ENCODE data around the gene ANGPTL1. TPM values are rescaled to one million over a fixed set of nuclear protein-coding genes. Genes with fewer than 3 reads are reported as not detected.

Gene ANGPTL1, protein sequence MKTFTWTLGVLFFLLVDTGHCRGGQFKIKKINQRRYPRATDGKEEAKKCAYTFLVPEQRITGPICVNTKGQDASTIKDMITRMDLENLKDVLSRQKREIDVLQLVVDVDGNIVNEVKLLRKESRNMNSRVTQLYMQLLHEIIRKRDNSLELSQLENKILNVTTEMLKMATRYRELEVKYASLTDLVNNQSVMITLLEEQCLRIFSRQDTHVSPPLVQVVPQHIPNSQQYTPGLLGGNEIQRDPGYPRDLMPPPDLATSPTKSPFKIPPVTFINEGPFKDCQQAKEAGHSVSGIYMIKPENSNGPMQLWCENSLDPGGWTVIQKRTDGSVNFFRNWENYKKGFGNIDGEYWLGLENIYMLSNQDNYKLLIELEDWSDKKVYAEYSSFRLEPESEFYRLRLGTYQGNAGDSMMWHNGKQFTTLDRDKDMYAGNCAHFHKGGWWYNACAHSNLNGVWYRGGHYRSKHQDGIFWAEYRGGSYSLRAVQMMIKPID
- total RNA-seq (100 to 1,000 TPM in 1 of 9 donors, 10 to 100 TPM in 8; 15.1 to 106 (median 68.5) TPM), polyA plus RNA-seq (10 to 100 TPM in 2 of 3 donors, 1 to 10 TPM in 1; 8.3 to 81.1 (median 21.4) TPM)
- long read RNA-seq, donor 1, partial matches to known transcripts, result 0 of 2 reads
- long read RNA-seq, donor 1, other reads (novel, unspliced or antisense), result 0 of 2 reads
- long read RNA-seq, donor 2, partial matches to known transcripts, result 0 of 1 reads
- long read RNA-seq, donor 2, other reads (novel, unspliced or antisense), result 0 of 1 reads
- long read RNA-seq, donor 3, partial matches to known transcripts, result 0 of 4 reads
- long read RNA-seq, donor 3, other reads (novel, unspliced or antisense), result 0 of 4 reads
- long read RNA-seq, donor 4, transcript ANGPTL1-201 (6 exons, 3,348 nt), result major isoform, 8 of 35 reads
- long read RNA-seq, donor 4, partial matches to known transcripts, result 19 of 35 reads
- long read RNA-seq, donor 4, other reads (novel, unspliced or antisense), result 3 of 35 reads
- long read RNA-seq, donor 5, transcript ANGPTL1-201 (6 exons, 3,348 nt), result major isoform, 16 of 59 reads
- long read RNA-seq, donor 5, transcript ANGPTL1-202 (5 exons, 2,289 nt), result minor isoform, 6 of 59 reads
- long read RNA-seq, donor 5, partial matches to known transcripts, result 32 of 59 reads
- long read RNA-seq, donor 5, other reads (novel, unspliced or antisense), result 3 of 59 reads
- long read RNA-seq, donor 6, transcript ANGPTL1-202 (5 exons, 2,289 nt), result major isoform, 6 of 34 reads
- long read RNA-seq, donor 6, partial matches to known transcripts, result 20 of 34 reads
- long read RNA-seq, donor 6, other reads (novel, unspliced or antisense), result 3 of 34 reads
- long read RNA-seq, donor 7, result 0 reads
- long read RNA-seq, donor 8, partial matches to known transcripts, result 0 of 2 reads
- long read RNA-seq, donor 8, other reads (novel, unspliced or antisense), result 0 of 2 reads
- long read RNA-seq, donor 9, partial matches to known transcripts, result 0 of 4 reads
- long read RNA-seq, donor 9, other reads (novel, unspliced or antisense), result 0 of 4 reads
- long read RNA-seq, donor 10, result 0 reads

- TF ChIP-seq, protein P1, sequence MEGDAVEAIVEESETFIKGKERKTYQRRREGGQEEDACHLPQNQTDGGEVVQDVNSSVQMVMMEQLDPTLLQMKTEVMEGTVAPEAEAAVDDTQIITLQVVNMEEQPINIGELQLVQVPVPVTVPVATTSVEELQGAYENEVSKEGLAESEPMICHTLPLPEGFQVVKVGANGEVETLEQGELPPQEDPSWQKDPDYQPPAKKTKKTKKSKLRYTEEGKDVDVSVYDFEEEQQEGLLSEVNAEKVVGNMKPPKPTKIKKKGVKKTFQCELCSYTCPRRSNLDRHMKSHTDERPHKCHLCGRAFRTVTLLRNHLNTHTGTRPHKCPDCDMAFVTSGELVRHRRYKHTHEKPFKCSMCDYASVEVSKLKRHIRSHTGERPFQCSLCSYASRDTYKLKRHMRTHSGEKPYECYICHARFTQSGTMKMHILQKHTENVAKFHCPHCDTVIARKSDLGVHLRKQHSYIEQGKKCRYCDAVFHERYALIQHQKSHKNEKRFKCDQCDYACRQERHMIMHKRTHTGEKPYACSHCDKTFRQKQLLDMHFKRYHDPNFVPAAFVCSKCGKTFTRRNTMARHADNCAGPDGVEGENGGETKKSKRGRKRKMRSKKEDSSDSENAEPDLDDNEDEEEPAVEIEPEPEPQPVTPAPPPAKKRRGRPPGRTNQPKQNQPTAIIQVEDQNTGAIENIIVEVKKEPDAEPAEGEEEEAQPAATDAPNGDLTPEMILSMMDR (IDR thresholded peaks at IDR 0.05), result no peak
- TF ChIP-seq POLR2A (IDR thresholded peaks at IDR 0.05), result peak in 1 of 2 donors; percentile 57
- Histone ChIP-seq H3K4me1 (replicated peaks in 1 of 2) (peaks cover 15 to 28% of the 10 kb centered on the region in 2 donors), H3K36me3 (replicated peaks in 1 of 2) (no peaks in the 10 kb centered on the region), H3K27me3 (no peaks in the 10 kb centered on the region), H3K27ac (peak within 1 kb of the TSS; percentile 2 to 70 (median 59)), H3K4me3 (peak within 1 kb of the TSS in 2 of 4 donors; percentile 10 to 47), H3K9me3 (replicated peaks in 1 of 3) (no peaks in the 10 kb centered on the region)
- peak in 3 of 7 donors; percentile 16 to 22 (median 16) for DNase-seq
- intact Hi-C loops (cut with DNase I), result no loop called here
- 21 to 38% (median 30%) methylated on average over 4 of the region's 4 CpGs for WGBS, 4 donors
Observed at GRCh38 chr1:178870944-178871343, at the start of gene ANGPTL1. Gene ANGPTL1 (minus strand): TSS chr1:178871077. CDS start chr1:178865776, 5,301 bp downstream.

GRCh38 chr1:178919581-178919980, 48.7 kb upstream of the ANGPTL1 start:
- H3K36me3 ChIP-seq (replicated peaks in 1 of 2), result no peaks in the 10 kb centered on the region
- H3K9me3 ChIP-seq (replicated peaks in 1 of 3), result peaks cover 0 to 3% (median 0%) of the 10 kb centered on the region in 3 donors
- no peak overlapping the region for H3K4me3 ChIP-seq
- WGBS, 4 donors, result 89 to 97% (median 91%) methylated on average over 2 of the region's 2 CpGs
- TF ChIP-seq, protein P1 (IDR thresholded peaks at IDR 0.05), result no peak
- no peak for TF ChIP-seq POLR2A (IDR thresholded peaks at IDR 0.05)
- intact Hi-C loops (cut with DNase I), result no loop called here
- H3K27ac ChIP-seq, result no peak overlapping the region
- no peaks in the 10 kb centered on the region for H3K27me3 ChIP-seq
- DNase-seq, result no peak
- peaks cover 0 to 15% of the 10 kb centered on the region in 2 donors for H3K4me1 ChIP-seq (replicated peaks in 1 of 2)

GRCh38 chr1:178918955-178919354, 48.1 kb upstream of the ANGPTL1 start:
- H3K9me3 ChIP-seq (replicated peaks in 1 of 3), result no peaks in the 10 kb centered on the region
- intact Hi-C loops (cut with DNase I), result no loop called here
- TF ChIP-seq, protein P1 (IDR thresholded peaks at IDR 0.05), result no peak
- TF ChIP-seq POLR2A (IDR thresholded peaks at IDR 0.05), result no peak
- H3K36me3 ChIP-seq (replicated peaks in 1 of 2), result no peaks in the 10 kb centered on the region
- H3K4me1 ChIP-seq (replicated peaks in 1 of 2), result peaks cover 0 to 15% of the 10 kb centered on the region in 2 donors
- no peak overlapping the region for H3K27ac ChIP-seq
- H3K4me3 ChIP-seq, result no peak overlapping the region
- H3K27me3 ChIP-seq, result no peaks in the 10 kb centered on the region
- WGBS, 4 donors, result 34 to 46% (median 45%) methylated on average over 2 of the region's 2 CpGs
- peak; percentile 45 to 81 (median 65) for DNase-seq
